SJCRH30 (cell line): ENCODE measurements around the gene SFMBT1. TPM values are rescaled to one million over a fixed set of nuclear protein-coding genes. Genes with fewer than 3 reads are reported as not detected.

Experiments
- DNase-seq, 2 experiments: peaks; one replicate each; pipeline ENCODE4 v3.0.0-alpha.2; 2015 to 2020
- H3K27ac ChIP-seq: fragments of 250-450 bp; sonication (Bioruptor Pico); 2 replicates; pipeline ENCODE4 v1.5.1; 2020; ENCODE audit warnings: mild to moderate bottlenecking, moderate library complexity
- H3K27me3 ChIP-seq: fragments of 250-450 bp; sonication (Bioruptor Pico); 2 replicates; pipeline ENCODE4 v1.5.1; 2020; ENCODE audit warnings: mild to moderate bottlenecking, moderate library complexity
- H3K36me3 ChIP-seq: fragments of 250-450 bp; sonication (Bioruptor Pico); 2 replicates; pipeline ENCODE4 v1.5.1; 2020; ENCODE audit warnings: mild to moderate bottlenecking, moderate library complexity
- H3K4me1 ChIP-seq: fragments of 250-450 bp; sonication (Bioruptor Pico); 2 replicates; pipeline ENCODE4 v1.5.1; 2020; ENCODE audit warnings: mild to moderate bottlenecking, moderate library complexity
- H3K4me3 ChIP-seq: fragments of 250-450 bp; sonication (Bioruptor Pico); 2 replicates; pipeline ENCODE4 v1.5.1; 2020; ENCODE audit warnings: mild to moderate bottlenecking, moderate library complexity
- H3K9me3 ChIP-seq: fragments of 250-450 bp; sonication (Bioruptor Pico); replicated peaks from 2 replicates; pipeline ENCODE4 v1.5.1; 2020; ENCODE audit warnings: mild to moderate bottlenecking, moderate library complexity
- total RNA-seq: library from RNA; depleted of rRNA; stranded (reverse); fragments of >200 nt; shearing (Covaris generic); gene quantifications from 2 replicates; pipeline ENCODE4 v1.2.3, GENCODE V29; 2014

The SFMBT1 gene
- total RNA-seq, 1 experiment from 2014 or later, result 13.9 TPM

- no peak for DNase-seq
- Histone ChIP-seq H3K27ac (no peak overlapping the region), H3K36me3 (no peaks in the 10 kb centered on the region), H3K4me1 (no peaks in the 10 kb centered on the region), H3K9me3 (no peaks in the 10 kb centered on the region), H3K27me3 (no peaks in the 10 kb centered on the region), H3K4me3 (no peak overlapping the region)
These were observed 72.1 kb downstream of the SFMBT1 start for GRCh38 chr3:52973806-52974205.

DNA sequence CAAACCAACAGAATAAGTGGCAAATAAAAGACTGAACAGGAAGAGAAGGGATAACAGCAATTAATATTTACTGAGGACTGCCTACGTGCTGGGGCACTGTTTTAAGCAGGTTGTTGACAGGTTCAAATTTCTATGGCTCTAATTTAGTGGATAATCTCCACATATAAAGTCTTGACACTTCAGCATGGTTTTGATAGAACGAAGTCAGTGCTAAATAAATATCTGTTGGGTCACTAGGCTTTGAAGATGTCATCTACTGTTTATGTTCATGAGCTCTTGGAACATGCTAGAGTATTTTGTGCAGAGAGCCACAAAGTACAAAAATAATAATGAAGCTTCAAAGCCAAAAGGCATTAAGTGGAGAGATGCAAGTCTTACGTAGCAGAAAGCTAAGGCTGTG lies 74.0 kb downstream of the SFMBT1 start:
- Histone ChIP-seq H3K27me3 (no peaks in the 10 kb centered on the region), H3K36me3 (no peaks in the 10 kb centered on the region), H3K9me3 (no peaks in the 10 kb centered on the region), H3K4me1 (no peaks in the 10 kb centered on the region), H3K4me3 (no peak overlapping the region), H3K27ac (no peak overlapping the region)
- DNase-seq, result no peak

DNA sequence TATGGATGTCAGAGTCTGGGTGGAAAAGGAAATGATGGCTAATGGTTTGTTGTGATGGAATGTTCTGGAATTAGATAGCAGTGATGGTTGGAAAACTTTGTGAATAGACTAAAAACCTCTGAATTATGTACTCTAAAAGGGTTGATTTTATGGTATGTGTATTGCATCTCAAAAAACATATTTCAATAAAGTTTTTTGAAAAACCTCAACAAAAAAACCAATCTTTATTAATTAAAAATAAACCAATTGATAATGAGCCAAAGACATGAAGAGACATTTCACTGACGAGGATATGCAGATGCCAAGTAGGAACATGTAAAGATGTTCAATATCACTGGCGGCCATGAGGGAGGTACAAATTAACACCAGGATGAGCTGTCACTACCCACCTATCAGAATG lies 78.5 kb downstream of the SFMBT1 start:
- Histone ChIP-seq H3K36me3 (no peaks in the 10 kb centered on the region), H3K27ac (no peak overlapping the region), H3K27me3 (no peaks in the 10 kb centered on the region), H3K9me3 (no peaks in the 10 kb centered on the region), H3K4me3 (no peak overlapping the region), H3K4me1 (no peaks in the 10 kb centered on the region)
- no peak for DNase-seq

DNA sequence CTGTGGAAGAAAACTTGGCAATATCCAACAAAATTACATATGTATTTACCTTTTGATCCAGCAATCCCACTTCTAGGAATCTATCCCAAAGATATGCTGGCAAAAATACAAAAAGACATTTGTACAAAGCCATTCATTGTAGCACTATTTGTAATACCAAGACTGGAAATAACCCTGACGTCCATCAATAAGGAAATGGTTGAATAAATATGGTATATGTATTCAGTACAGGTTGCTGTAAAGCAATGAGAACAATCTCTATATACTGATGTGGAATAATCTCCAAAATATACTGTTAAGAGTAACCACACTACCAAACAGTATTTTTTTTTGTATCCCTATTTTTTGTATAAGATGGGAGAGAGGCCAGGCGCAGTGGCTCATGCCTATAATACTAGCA lies 83.7 kb downstream of the SFMBT1 start:
- H3K27me3 ChIP-seq, result no peaks in the 10 kb centered on the region
- H3K4me1 ChIP-seq, result no peaks in the 10 kb centered on the region
- no peaks in the 10 kb centered on the region for H3K9me3 ChIP-seq
- H3K27ac ChIP-seq, result no peak overlapping the region
- DNase-seq, result no peak
- no peaks in the 10 kb centered on the region; the same call in 1 of the 2 replicates for H3K36me3 ChIP-seq
- H3K4me3 ChIP-seq, result no peak overlapping the region

- Histone ChIP-seq H3K4me1 (no peaks in the 10 kb centered on the region), H3K27ac (no peak overlapping the region), H3K9me3 (no peaks in the 10 kb centered on the region), H3K27me3 (no peaks in the 10 kb centered on the region), H3K36me3 (no peaks in the 10 kb centered on the region; the same call in 1 of the 2 replicates), H3K4me3 (no peak overlapping the region)
- no peak for DNase-seq
These were observed 86.1 kb downstream of the SFMBT1 start for GRCh38 chr3:52959773-52960172.

DNA sequence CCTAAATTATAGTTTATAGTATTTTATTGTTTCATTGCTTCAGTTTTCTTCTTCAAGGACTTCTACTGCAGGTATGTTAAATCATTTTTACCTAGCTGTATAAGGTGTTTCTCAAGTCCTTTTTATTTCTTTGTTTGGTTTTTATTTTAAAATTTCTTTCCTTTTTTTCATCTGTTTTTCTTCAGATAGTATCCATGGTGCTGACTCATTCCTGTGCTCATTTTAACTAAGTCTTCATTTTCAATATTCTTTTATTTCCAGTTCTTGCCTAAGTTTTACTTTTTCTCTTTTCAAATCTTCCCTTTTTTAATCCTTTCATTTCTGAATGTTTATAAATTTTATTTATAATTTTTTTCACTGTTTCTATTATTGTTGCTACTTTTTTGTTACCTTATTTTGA lies 106.3 kb downstream of the SFMBT1 start:
- DNase-seq, result no peak
- H3K27me3 ChIP-seq, result no peaks in the 10 kb centered on the region

DNA sequence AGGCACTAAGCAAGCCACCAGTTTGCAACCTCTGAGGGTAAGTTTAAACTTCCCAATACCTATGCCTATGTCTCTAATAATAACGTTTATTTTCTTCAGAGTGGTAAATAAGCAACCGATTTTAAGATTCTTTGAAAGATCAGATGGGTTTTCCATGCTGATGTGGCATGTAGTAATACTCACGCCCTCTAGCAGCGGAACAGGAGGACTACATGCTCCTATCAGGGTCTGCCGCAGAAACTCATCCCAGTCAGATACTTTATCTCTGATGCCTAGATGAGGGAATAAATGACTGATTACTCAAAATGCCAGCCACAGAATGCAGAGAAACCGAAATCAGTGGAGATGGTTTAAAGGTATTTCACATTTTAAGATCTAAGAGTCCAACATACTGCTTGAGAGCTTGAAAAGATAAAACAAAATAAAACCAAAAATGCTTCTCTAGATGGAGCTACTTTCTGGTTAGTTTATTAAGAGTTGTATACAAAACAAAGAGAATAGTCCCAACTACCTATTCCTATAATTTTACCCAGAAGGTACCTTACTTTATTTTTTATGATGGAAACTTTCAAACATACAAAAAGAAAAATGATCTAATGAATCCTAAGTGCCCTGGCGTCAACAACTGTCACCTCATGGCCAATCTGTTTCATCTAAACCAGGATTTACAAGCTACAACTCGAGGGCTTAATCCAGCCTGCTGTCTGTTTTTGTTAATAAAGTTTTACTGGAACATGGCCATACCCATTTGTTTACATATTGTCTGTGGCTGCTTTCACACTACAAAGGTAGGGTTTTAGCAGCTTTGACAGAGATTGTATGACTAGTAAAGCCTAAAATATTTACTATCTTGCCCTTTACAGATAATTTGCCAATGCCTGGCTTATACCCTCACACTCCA lies 111.0 kb downstream of the SFMBT1 start:
- Histone ChIP-seq H3K27ac (no peak overlapping the region), H3K36me3 (no peaks in the 10 kb centered on the region), H3K27me3 (no peaks in the 10 kb centered on the region), H3K4me3 (no peak overlapping the region), H3K4me1 (no peaks in the 10 kb centered on the region), H3K9me3 (no peaks in the 10 kb centered on the region)
- DNase-seq, result peak; percentile 24 to 47

More for the DNA sequence above, 106.3 kb downstream of the SFMBT1 start:
- no peaks in the 10 kb centered on the region for H3K4me1 ChIP-seq
- no peaks in the 10 kb centered on the region for H3K9me3 ChIP-seq
- H3K4me3 ChIP-seq, result no peak overlapping the region
- H3K36me3 ChIP-seq, result peaks cover 3% of the 10 kb centered on the region
- H3K27ac ChIP-seq, result no peak overlapping the region

DNA sequence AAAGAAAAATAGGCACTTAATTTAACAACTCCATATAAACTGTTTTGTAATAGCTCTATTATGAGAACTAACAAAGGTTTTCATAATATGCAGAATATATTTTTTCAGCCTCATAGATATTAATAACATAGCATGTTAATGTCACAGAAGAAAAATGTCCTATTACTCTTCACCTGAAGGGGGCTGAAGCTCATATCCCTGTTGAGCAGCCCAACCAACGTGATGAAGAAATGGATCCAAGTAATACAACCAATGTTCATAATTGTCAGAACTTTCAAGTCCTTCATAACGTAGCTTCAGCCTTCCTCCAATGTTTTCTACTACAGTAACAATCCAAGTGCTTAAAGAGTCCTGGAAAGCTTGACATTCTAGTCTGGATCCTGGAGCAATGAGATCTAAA lies 114.0 kb downstream of the SFMBT1 start:
- DNase-seq, result no peak
- Histone ChIP-seq H3K36me3 (no peaks in the 10 kb centered on the region), H3K4me3 (no peak overlapping the region), H3K9me3 (no peaks in the 10 kb centered on the region), H3K27me3 (no peaks in the 10 kb centered on the region), H3K4me1 (no peaks in the 10 kb centered on the region), H3K27ac (no peak overlapping the region)

GRCh38 chr3:52931328-52931727 lies 114.5 kb downstream of the SFMBT1 start:
- H3K27ac ChIP-seq, result no peak overlapping the region
- H3K36me3 ChIP-seq, result peaks cover under 1% of the 10 kb centered on the region; the same call in 1 of the 2 replicates
- H3K27me3 ChIP-seq, result no peaks in the 10 kb centered on the region
- no peaks in the 10 kb centered on the region for H3K9me3 ChIP-seq
- H3K4me3 ChIP-seq, result no peak overlapping the region
- no peak for DNase-seq
- no peaks in the 10 kb centered on the region for H3K4me1 ChIP-seq

- H3K36me3 ChIP-seq, result peaks cover 2% of the 10 kb centered on the region; the same call in 1 of the 2 replicates
- H3K4me1 ChIP-seq, result no peaks in the 10 kb centered on the region
- H3K9me3 ChIP-seq, result no peaks in the 10 kb centered on the region
- H3K27me3 ChIP-seq, result no peaks in the 10 kb centered on the region
- H3K27ac ChIP-seq, result no peak overlapping the region
- DNase-seq, result no peak
- H3K4me3 ChIP-seq, result no peak overlapping the region
These were observed 115.1 kb downstream of the SFMBT1 start for GRCh38 chr3:52930748-52931147.

DNA sequence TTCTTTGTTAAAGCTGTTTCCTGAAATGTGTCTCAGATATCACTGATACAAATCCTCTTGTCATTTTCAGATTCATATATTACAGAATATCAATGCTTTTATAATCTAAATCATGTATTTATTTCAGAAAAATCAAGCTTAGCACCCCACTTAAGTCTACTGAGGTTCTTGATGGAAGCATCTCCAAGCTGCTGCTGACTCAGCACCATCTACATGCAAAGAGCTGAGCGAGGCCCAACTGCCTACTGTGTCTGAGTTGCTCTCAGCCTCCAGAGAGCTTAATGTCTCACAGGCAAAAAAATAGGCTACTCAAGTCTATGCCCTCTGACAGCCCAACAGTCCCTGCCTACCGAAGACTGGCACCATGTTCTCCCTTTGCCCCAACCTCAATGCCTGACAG lies 119.3 kb downstream of the SFMBT1 start:
- Histone ChIP-seq H3K27ac (no peak overlapping the region), H3K36me3 (peaks cover 2% of the 10 kb centered on the region; the same call in 1 of the 2 replicates), H3K27me3 (no peaks in the 10 kb centered on the region), H3K9me3 (no peaks in the 10 kb centered on the region), H3K4me1 (no peaks in the 10 kb centered on the region), H3K4me3 (no peak overlapping the region)
- DNase-seq, result no peak

DNA sequence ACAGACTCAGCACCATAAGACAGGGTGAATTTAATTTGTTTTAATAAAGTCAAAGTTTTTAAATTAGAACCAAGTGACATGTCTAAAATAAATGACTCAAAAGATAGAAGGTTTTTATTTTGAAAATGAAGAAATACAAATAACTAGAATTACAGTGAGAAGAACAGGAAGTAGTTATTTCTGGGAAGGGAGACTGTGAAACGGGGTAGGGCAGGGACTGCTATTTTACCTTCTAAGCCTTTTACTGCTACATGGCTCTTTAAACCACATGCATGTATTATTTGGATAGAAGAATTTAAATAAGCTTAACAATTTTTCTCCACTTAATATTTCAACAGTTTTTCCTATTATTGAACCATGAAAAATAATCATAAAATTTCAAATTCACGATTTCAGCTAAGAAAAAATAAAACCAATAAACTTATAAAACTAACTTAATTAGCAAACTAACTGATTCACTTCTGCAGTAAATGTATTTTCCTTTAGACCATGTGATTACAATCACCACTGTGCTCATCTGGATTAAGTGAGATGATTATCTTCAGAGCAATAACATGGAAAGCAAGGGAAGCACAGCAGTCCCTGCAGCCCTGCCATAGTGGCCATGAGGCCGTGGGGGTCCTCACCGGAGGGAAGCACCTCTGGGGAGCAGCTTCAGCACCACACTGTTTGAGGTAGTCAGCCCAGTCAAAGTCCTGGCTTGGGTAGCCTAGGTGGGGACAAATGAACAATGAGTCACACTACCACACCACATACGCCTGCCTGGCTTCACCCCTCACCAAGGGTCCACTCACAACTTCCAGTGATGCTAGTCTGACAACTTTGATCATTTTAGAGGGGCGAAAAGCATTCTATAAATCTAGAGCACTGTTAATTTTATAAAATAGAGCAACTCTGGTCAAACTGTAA lies 120.2 kb downstream of the SFMBT1 start:
- no peaks in the 10 kb centered on the region for H3K9me3 ChIP-seq
- DNase-seq, result no peak
- H3K27ac ChIP-seq, result no peak overlapping the region
- H3K36me3 ChIP-seq, result peaks cover 2% of the 10 kb centered on the region; the same call in 1 of the 2 replicates
- no peak overlapping the region for H3K4me3 ChIP-seq
- H3K4me1 ChIP-seq, result no peaks in the 10 kb centered on the region
- H3K27me3 ChIP-seq, result no peaks in the 10 kb centered on the region

DNA sequence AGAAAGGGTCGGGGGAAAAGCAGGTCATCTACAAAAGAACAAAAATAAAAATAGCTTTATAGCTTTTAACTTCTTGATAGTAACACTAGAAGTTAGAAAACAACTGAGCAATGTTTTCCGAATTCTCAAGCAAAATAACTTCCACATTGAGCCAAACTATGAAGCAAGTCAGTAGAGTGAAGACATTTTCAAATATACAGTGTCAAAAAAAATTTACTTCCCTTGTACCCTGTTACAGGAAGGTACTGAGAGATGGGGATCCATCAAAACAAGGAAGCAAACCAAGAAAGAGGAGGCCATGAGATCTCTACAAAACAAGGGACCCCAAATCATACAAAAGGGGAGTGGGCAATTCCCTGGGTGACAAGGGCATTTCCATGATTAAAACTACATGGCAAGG lies 121.9 kb downstream of the SFMBT1 start:
- Histone ChIP-seq H3K4me1 (no peaks in the 10 kb centered on the region), H3K4me3 (no peak overlapping the region), H3K27ac (no peak overlapping the region), H3K27me3 (no peaks in the 10 kb centered on the region), H3K36me3 (peaks cover 2% of the 10 kb centered on the region; the same call in 1 of the 2 replicates), H3K9me3 (no peaks in the 10 kb centered on the region)
- no peak for DNase-seq

- Histone ChIP-seq H3K36me3 (no peaks in the 10 kb centered on the region), H3K27ac (no peak overlapping the region), H3K4me1 (no peaks in the 10 kb centered on the region), H3K4me3 (no peak overlapping the region), H3K27me3 (no peaks in the 10 kb centered on the region), H3K9me3 (no peaks in the 10 kb centered on the region)
- DNase-seq, result no peak
These were observed 125.0 kb downstream of the SFMBT1 start for GRCh38 chr3:52920841-52921240.

DNA sequence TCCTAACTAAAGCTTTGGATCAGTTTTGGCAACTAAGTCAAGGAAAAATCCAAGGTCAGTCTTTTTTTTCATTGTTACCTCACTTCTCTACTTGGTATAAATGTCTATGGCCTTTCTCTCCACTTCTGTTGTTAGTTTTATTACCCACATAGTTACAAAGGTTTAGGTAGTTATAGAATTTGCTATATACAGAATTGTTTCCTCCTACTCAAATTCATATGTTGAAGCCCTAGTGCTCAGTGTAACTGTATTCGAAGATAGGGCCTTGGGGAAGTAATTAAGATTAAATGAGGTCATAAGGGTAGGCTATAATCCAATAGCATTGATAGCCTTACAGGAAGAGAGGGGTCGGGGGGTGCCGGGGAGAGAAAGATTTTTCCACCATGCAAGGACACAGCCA lies 128.8 kb downstream of the SFMBT1 start:
- H3K36me3 ChIP-seq, result 0 out of 2 replicates have a peak, but pooled peaks cover 3% of the 10 kb centered on the region
- no peaks in the 10 kb centered on the region for H3K9me3 ChIP-seq
- no peak for DNase-seq
- no peaks in the 10 kb centered on the region for H3K4me1 ChIP-seq
- H3K27me3 ChIP-seq, result no peaks in the 10 kb centered on the region
- no peak overlapping the region for H3K27ac ChIP-seq
- no peak overlapping the region for H3K4me3 ChIP-seq
